OCI-LY7 (cell line): ENCODE data around the gene NR2F2.

Experiments
- EZH2phosphoT487 ChIP-seq: fragments of 200-600 bp; sonication (generic); IDR thresholded peaks from 2 replicates; pipeline ENCODE4 v1.6.1; 2018; ENCODE audit warnings: low read depth, borderline replicate concordance, mild to moderate bottlenecking, mixed run types, antibody characterized with exemption, low read length, moderate library complexity, mixed read lengths
- TF ChIP-seq, protein P1 (sequence below): fragments of 200-600 bp; sonication (generic); conservative IDR thresholded peaks from 2 replicates; pipeline ENCODE4 v1.5.1; 2014; ENCODE audit warnings: mild to moderate bottlenecking, antibody characterized with exemption, low read length, moderate library complexity, mixed read lengths

DNA sequence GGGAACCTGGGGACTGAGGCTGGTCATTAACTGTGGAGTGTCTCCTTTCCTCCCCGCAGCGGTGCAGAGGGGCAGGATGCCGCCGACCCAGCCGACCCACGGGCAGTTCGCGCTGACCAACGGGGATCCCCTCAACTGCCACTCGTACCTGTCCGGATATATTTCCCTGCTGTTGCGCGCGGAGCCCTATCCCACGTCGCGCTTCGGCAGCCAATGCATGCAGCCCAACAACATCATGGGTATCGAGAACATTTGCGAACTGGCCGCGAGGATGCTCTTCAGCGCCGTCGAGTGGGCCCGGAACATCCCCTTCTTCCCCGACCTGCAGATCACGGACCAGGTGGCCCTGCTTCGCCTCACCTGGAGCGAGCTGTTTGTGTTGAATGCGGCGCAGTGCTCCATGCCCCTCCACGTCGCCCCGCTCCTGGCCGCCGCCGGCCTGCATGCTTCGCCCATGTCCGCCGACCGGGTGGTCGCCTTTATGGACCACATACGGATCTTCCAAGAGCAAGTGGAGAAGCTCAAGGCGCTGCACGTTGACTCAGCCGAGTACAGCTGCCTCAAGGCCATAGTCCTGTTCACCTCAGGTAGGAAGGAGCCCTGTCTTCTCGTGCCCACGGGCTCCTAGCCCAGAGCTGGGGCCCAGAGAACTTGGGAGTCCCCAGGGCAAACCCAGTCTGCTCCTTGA lies 3.7 kb downstream of the NR2F2 start:
- TF ChIP-seq, protein P1, sequence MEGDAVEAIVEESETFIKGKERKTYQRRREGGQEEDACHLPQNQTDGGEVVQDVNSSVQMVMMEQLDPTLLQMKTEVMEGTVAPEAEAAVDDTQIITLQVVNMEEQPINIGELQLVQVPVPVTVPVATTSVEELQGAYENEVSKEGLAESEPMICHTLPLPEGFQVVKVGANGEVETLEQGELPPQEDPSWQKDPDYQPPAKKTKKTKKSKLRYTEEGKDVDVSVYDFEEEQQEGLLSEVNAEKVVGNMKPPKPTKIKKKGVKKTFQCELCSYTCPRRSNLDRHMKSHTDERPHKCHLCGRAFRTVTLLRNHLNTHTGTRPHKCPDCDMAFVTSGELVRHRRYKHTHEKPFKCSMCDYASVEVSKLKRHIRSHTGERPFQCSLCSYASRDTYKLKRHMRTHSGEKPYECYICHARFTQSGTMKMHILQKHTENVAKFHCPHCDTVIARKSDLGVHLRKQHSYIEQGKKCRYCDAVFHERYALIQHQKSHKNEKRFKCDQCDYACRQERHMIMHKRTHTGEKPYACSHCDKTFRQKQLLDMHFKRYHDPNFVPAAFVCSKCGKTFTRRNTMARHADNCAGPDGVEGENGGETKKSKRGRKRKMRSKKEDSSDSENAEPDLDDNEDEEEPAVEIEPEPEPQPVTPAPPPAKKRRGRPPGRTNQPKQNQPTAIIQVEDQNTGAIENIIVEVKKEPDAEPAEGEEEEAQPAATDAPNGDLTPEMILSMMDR = no peak
- TF ChIP-seq EZH2phosphoT487 = no peak
